HuH-7.5 (cell line): ENCODE results near the gene SIGLEC10.

Experiments
- DNase-seq: peaks from one replicate; pipeline ENCODE4 v3.0.0; 2011; ENCODE audit warnings: low spot score

SIGLEC10 gene

GRCh38 chr19:51365965-51366388 lies 51.5 kb downstream of the SIGLEC10 start, which contains the start of gene ETFB:
Gene ETFB, minus strand, starts transcription at chr19:51366388. Its CDS starts 62 bp downstream, at chr19:51366326.
- DNase-seq, result no peak

- DNase-seq, result peak; percentile 30
Observed at GRCh38 chr19:51365211-51365964, 52.1 kb downstream of the SIGLEC10 start.

- no peak for DNase-seq
Observed at GRCh38 chr19:51364200-51365106, 53.0 kb downstream of the SIGLEC10 start.

- DNase-seq, result no peak
Observed at GRCh38 chr19:51361239-51361638, 56.2 kb downstream of the SIGLEC10 start.
